Measurements from ENCODE around the gene PLEKHA4. TPM values are rescaled to one million over a fixed set of nuclear protein-coding genes. Genes with fewer than 3 reads are reported as not detected.
"Not testable (repeated sequence)": the region's sequence is repeated elsewhere in the genome, so short reads cannot be mapped to it uniquely, and the experiment has no call there.

Gene PLEKHA4
- total and polyA plus RNA-seq, 9 of the 15 experiments (the other 6 are each of a cell fraction or from before 2014, with no cell fraction given): 0.07 to 30.8 (median 11.4) TPM

- TF ChIP-seq ZNF592 (IDR thresholded peaks at IDR 0.05): 0 out of 2 replicates have a peak, but pooled peaks have one; percentile 52
- peak; percentile 63; the same call in 1 of the 2 replicates for TF ChIP-seq MGA (IDR thresholded peaks at IDR 0.05)
- TF ChIP-seq NR1H2 (CRISPR knock-in tag; IDR thresholded peaks at IDR 0.05): 0 out of 2 replicates have a peak, but pooled peaks have one; percentile 3
- peak; percentile 38; the same call in 1 of the 2 replicates for TF ChIP-seq L3MBTL2 (IDR thresholded peaks at IDR 0.05)
- DNase-seq (ENCODE audit: extremely low read depth in 1 of 4, low spot score in 3 of 4); ATAC-seq; H3K27me3 ChIP-seq (ENCODE audit: control insufficient read depth in 2 of 2, insufficient read depth in 2 of 2, low read length in 2 of 2); CTCF ChIA-PET (ENCODE audit: low intra/inter-chr PET ratio); BruUV-seq (replicated peaks); FAIRE-seq; H3K4me3 ChIP-seq; H3K9me1 ChIP-seq (ENCODE audit: control insufficient read depth, insufficient read depth, low read length); H3K9me3 ChIP-seq (replicated peaks; ENCODE audit: control insufficient read depth, insufficient read depth, low read depth, low read length): not testable (repeated sequence)
- H3K4me1 ChIP-seq (replicated peaks in 1 of 2; ENCODE audit: control insufficient read depth in 2 of 2, insufficient read depth in 2 of 2, low read length in 2 of 2): peaks cover 29 to 47% of the 10 kb centered on the region in 2 experiments
- peaks cover 33% of the 10 kb centered on the region for H3K36me3 ChIP-seq (ENCODE audit: control insufficient read depth, insufficient read depth, low read length)
- intact Hi-C loops (cut with micrococcal nuclease): loop anchor here (2.0 kb wide), 1 partner anchor 29 kb away; the partner anchor contains the start of gene NUCB1
- peak overlapping the region; percentile 51; the same call in 2 of the 3 replicates for H3K27ac ChIP-seq (ENCODE audit: extremely low read depth, low read depth, low read length)
- H2AFZ ChIP-seq (ENCODE audit: low read depth, low read length): peak overlapping the region; percentile 73
- peak overlapping the region in 1 of 2 experiments; percentile 92; a peak in 2 of 4 replicates for H3K9ac ChIP-seq (ENCODE audit: insufficient read depth in 1 of 2, low read depth in 2 of 2, low read length in 2 of 2)
- peaks cover 45% of the 10 kb centered on the region for H3K79me2 ChIP-seq (ENCODE audit: control insufficient read depth, insufficient read depth, low read length)
- POLR2A ChIA-PET: interaction anchor here (0.6 to 12.2 kb wide), 32 partner anchors 7 to 658 kb away, joined by 3 to 439 read pairs (median 4); partner anchors contain the start of genes BAX, FTL, NUCB1 and TULP2
- in situ Hi-C loops (cut with MboI): loop anchor here (10.0 kb wide), 1 partner anchor 93 kb away; the partner anchor contains the start of gene FTL
- WGBS (ENCODE audit: insufficient coverage, low coverage, missing lambda C conversion rate): 54% methylated on average over 27 of the region's 31 CpGs
- H4K20me1 ChIP-seq (replicated peaks; ENCODE audit: control insufficient read depth, insufficient read depth, low read length): peaks cover 37% of the 10 kb centered on the region
- H3K4me2 ChIP-seq (ENCODE audit: insufficient read depth, low read length): peak overlapping the region; percentile 95; the same call in 1 of the 2 replicates
Measured at GRCh38 chr19:48871471-48872181, 3.2 kb upstream of the PLEKHA4 start.
